ENCODE measurements around the gene PKP4. TPM values are rescaled to one million over a fixed set of nuclear protein-coding genes. Genes with fewer than 3 reads are reported as not detected.

PKP4 gene
- total and polyA plus RNA-seq, 2 experiments from 2014 or later: 35.7 to 92.3 TPM

DNA sequence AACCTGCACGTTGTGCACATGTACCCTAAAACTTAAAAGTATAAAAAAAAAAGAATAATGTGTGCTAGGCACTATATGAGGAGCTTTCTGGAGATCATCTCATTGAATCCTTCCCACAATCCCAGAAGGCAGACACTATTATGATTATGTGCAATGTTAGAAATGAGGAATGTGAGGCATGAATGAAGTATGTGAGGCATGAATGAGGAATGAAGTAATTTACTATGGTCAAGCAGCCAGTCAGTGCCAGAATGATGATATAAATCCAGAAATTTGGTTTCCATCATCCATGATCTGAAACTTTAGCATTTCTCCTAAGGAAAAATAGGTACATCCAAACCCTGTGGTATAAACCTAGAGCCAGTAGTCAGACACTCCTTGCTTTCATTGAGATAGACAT, 42.2 kb upstream of the PKP4 start:
- H3K4me2 ChIP-seq: no peak overlapping the region
- Mint-ChIP-seq H3K4me1 (peaks cover 17% of the 10 kb centered on the region), H3K4me3 (no peak overlapping the region), H3K9me3 (peaks cover 36% of the 10 kb centered on the region), H3K36me3 (ENCODE audit: low read depth) (peaks cover 33% of the 10 kb centered on the region), H3K27ac (no peak overlapping the region), H3K27me3 (ENCODE audit: insufficient read depth, low read depth, poor library complexity) (peaks cover 20% of the 10 kb centered on the region)
- H3K79me2 ChIP-seq (replicated peaks; ENCODE audit: insufficient read depth): no peaks in the 10 kb centered on the region
- no peak overlapping the region for H2AFZ ChIP-seq
- ATAC-seq (no peak), DNase-seq (ENCODE audit: low spot score) (no peak)
- peaks cover 3% of the 10 kb centered on the region; the same call in 1 of the 2 replicates for H3K9me2 ChIP-seq (ENCODE audit: insufficient read depth)
- H3K4me3 ChIP-seq: no peak overlapping the region
- H3K27me3 ChIP-seq (ENCODE audit: insufficient read depth): peaks cover 18% of the 10 kb centered on the region
- no peak overlapping the region for H3K27ac ChIP-seq (ENCODE audit: low read depth)
- H4K20me1 ChIP-seq (replicated peaks; ENCODE audit: insufficient read depth): no peaks in the 10 kb centered on the region
- TF ChIP-seq ZNF114 (CRISPR knock-in tag; IDR thresholded peaks at IDR 0.05): no peak
- TF ChIP-seq, protein P1, sequence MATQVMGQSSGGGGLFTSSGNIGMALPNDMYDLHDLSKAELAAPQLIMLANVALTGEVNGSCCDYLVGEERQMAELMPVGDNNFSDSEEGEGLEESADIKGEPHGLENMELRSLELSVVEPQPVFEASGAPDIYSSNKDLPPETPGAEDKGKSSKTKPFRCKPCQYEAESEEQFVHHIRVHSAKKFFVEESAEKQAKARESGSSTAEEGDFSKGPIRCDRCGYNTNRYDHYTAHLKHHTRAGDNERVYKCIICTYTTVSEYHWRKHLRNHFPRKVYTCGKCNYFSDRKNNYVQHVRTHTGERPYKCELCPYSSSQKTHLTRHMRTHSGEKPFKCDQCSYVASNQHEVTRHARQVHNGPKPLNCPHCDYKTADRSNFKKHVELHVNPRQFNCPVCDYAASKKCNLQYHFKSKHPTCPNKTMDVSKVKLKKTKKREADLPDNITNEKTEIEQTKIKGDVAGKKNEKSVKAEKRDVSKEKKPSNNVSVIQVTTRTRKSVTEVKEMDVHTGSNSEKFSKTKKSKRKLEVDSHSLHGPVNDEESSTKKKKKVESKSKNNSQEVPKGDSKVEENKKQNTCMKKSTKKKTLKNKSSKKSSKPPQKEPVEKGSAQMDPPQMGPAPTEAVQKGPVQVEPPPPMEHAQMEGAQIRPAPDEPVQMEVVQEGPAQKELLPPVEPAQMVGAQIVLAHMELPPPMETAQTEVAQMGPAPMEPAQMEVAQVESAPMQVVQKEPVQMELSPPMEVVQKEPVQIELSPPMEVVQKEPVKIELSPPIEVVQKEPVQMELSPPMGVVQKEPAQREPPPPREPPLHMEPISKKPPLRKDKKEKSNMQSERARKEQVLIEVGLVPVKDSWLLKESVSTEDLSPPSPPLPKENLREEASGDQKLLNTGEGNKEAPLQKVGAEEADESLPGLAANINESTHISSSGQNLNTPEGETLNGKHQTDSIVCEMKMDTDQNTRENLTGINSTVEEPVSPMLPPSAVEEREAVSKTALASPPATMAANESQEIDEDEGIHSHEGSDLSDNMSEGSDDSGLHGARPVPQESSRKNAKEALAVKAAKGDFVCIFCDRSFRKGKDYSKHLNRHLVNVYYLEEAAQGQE (IDR thresholded peaks at IDR 0.05; ENCODE audit: unreplicated experiment): no peak
- TF ChIP-seq CREB1 (CRISPR knock-in tag; IDR thresholded peaks at IDR 0.05; ENCODE audit: low read depth): no peak
- TF ChIP-seq NANOG (IDR thresholded peaks at IDR 0.05; ENCODE audit: borderline replicate concordance): no peak
- TF ChIP-seq ZNF331 (CRISPR knock-in tag; IDR thresholded peaks at IDR 0.05; ENCODE audit: low read depth): no peak
- TF ChIP-seq, protein P2, sequence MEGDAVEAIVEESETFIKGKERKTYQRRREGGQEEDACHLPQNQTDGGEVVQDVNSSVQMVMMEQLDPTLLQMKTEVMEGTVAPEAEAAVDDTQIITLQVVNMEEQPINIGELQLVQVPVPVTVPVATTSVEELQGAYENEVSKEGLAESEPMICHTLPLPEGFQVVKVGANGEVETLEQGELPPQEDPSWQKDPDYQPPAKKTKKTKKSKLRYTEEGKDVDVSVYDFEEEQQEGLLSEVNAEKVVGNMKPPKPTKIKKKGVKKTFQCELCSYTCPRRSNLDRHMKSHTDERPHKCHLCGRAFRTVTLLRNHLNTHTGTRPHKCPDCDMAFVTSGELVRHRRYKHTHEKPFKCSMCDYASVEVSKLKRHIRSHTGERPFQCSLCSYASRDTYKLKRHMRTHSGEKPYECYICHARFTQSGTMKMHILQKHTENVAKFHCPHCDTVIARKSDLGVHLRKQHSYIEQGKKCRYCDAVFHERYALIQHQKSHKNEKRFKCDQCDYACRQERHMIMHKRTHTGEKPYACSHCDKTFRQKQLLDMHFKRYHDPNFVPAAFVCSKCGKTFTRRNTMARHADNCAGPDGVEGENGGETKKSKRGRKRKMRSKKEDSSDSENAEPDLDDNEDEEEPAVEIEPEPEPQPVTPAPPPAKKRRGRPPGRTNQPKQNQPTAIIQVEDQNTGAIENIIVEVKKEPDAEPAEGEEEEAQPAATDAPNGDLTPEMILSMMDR (conservative IDR thresholded peaks at IDR 0.05; ENCODE audit: low read depth in 2 of 2): no peak
- TF ChIP-seq STAT1 (IDR thresholded peaks at IDR 0.05; ENCODE audit: unreplicated experiment): no peak
- TF ChIP-seq, protein P3, sequence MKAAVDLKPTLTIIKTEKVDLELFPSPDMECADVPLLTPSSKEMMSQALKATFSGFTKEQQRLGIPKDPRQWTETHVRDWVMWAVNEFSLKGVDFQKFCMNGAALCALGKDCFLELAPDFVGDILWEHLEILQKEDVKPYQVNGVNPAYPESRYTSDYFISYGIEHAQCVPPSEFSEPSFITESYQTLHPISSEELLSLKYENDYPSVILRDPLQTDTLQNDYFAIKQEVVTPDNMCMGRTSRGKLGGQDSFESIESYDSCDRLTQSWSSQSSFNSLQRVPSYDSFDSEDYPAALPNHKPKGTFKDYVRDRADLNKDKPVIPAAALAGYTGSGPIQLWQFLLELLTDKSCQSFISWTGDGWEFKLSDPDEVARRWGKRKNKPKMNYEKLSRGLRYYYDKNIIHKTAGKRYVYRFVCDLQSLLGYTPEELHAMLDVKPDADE (IDR thresholded peaks at IDR 0.05): no peak
- no peak for TF ChIP-seq ZNF462 (CRISPR knock-in tag; IDR thresholded peaks at IDR 0.05)
- no peak for TF ChIP-seq JUNB (IDR thresholded peaks at IDR 0.05; ENCODE audit: unreplicated experiment)
- TF ChIP-seq EZH2phosphoT487 (IDR thresholded peaks at IDR 0.05; ENCODE audit: unreplicated experiment): no peak
- TF ChIP-seq EZH2 (IDR thresholded peaks at IDR 0.05; ENCODE audit: low read depth, unreplicated experiment): no peak
- no peak for TF ChIP-seq POLR2AphosphoS5 (IDR thresholded peaks at IDR 0.05; ENCODE audit: low read depth)
- no peaks in the 10 kb centered on the region for H3F3A ChIP-seq (replicated peaks; ENCODE audit: low read depth)
- H3K36me3 ChIP-seq (ENCODE audit: insufficient read depth): peaks cover 3% of the 10 kb centered on the region; the same call in 1 of the 2 replicates
- peaks cover 12% of the 10 kb centered on the region for H3K4me1 ChIP-seq (ENCODE audit: insufficient read depth)
